HEK293 (cell line): ENCODE data around the gene HSPA2.

ENCODE experiments used
- CTCF ChIA-PET: fragments of 350-600 bp; formaldehyde crosslinking; extraction: SDS; loops from one replicate; lab custom pipeline; 2021; ENCODE audit warnings: antibody characterized with exemption; lab: Yijun Ruan, JAX
- POLR2A ChIA-PET: fragments of 300-600 bp; formaldehyde crosslinking; extraction: SDS; loops from one replicate; lab custom pipeline; 2020; ENCODE audit warnings: antibody characterized with exemption, inconsistent platforms; lab: Yijun Ruan, JAX
- H3K27ac ChIP-seq: fragments of 200-500 bp; sonication (Bioruptor generic); 2 replicates; pipeline ENCODE4 v1.5.1; 2014; ENCODE audit warnings: low read depth, low read length, control low read depth, inconsistent platforms; ENCODE audit errors: extremely low read depth
- H3K36me3 ChIP-seq, 2 experiments: fragments of 200-500 bp in 1 of 2; sonication (Bioruptor generic) in 1 of 2; 1 replicate in 1 of 2; 2 replicates in 1 of 2; pipeline ENCODE4 v1.5.1; 2014 to 2017; ENCODE audit warnings: inconsistent platforms in 2 of 2, low read length in 2 of 2; ENCODE audit not compliant: control insufficient read depth in 2 of 2, insufficient read depth in 1 of 2
- H3K4me1 ChIP-seq: fragments of 200-500 bp; sonication (Bioruptor generic); 2 replicates; pipeline ENCODE4 v1.5.1; 2014; ENCODE audit warnings: mild to moderate bottlenecking, low read length, inconsistent platforms; ENCODE audit not compliant: control insufficient read depth, insufficient read depth
- H3K4me3 ChIP-seq: 2 replicates; pipeline ENCODE4 v1.5.1; 2011; ENCODE audit warnings: low read depth, mild to moderate bottlenecking, control low read depth, low read length, moderate library complexity
- H3K9me3 ChIP-seq: fragments of 200-500 bp; sonication (Bioruptor generic); 2 replicates; pipeline ENCODE4 v1.5.1; 2014; ENCODE audit warnings: low read depth, low read length, inconsistent platforms; ENCODE audit not compliant: control insufficient read depth, insufficient read depth
- BCL6B ChIP-seq: fragments of 450-650 bp; formaldehyde crosslinking; IDR thresholded peaks from 2 replicates; pipeline ENCODE4 v1.5.1; 2017; ENCODE audit warnings: missing biosample characterization, missing genetic modification characterization
- KLF1 ChIP-seq: fragments of 450-650 bp; formaldehyde crosslinking; IDR thresholded peaks from 2 replicates; pipeline ENCODE4 v1.5.1; 2016; ENCODE audit warnings: missing biosample characterization, missing genetic modification characterization
- MZF1 ChIP-seq: fragments of 450-650 bp; formaldehyde crosslinking; IDR thresholded peaks from 2 replicates; pipeline ENCODE4 v1.5.1; 2017; ENCODE audit warnings: missing biosample characterization, missing genetic modification characterization, borderline replicate concordance
- PBX3 ChIP-seq: sonication (generic); formaldehyde crosslinking; IDR thresholded peaks from 2 replicates; pipeline ENCODE4 v1.8.1; 2022; ENCODE audit warnings: mild to moderate bottlenecking, moderate library complexity, missing genetic modification reagents
- REPIN1 ChIP-seq: fragments of 450-650 bp; formaldehyde crosslinking; IDR thresholded peaks from 2 replicates; pipeline ENCODE4 v1.5.1; 2017; ENCODE audit warnings: missing biosample characterization, missing genetic modification characterization, low read depth
- ZNF133 ChIP-seq: fragments of 450-650 bp; formaldehyde crosslinking; IDR thresholded peaks from 2 replicates; pipeline ENCODE4 v1.5.1; 2016; ENCODE audit warnings: missing biosample characterization, missing genetic modification characterization
- ZNF140 ChIP-seq: fragments of 450-650 bp; formaldehyde crosslinking; IDR thresholded peaks from 2 replicates; pipeline ENCODE4 v1.5.1; 2016; ENCODE audit warnings: missing biosample characterization, missing genetic modification characterization
- ZNF23 ChIP-seq: fragments of 450-650 bp; formaldehyde crosslinking; IDR thresholded peaks from 2 replicates; pipeline ENCODE4 v1.5.1; 2016; ENCODE audit warnings: missing biosample characterization, missing genetic modification characterization, borderline replicate concordance
- ZNF274 ChIP-seq, 2 experiments: fragments of 200-500 bp in 1 of 2; fragments of 450-650 bp in 1 of 2; sonication (Bioruptor generic) in 1 of 2; formaldehyde crosslinking in 1 of 2; IDR thresholded peaks; 2 replicates each; pipeline versions ENCODE4 v1.5.1 to v1.6.1; 2014 to 2016; ENCODE audit warnings: borderline replicate concordance in 1 of 2, inconsistent platforms in 1 of 2, low read length in 1 of 2, missing biosample characterization in 1 of 2, missing genetic modification characterization in 1 of 2
- ZNF324 ChIP-seq: fragments of 450-650 bp; formaldehyde crosslinking; IDR thresholded peaks from 2 replicates; pipeline ENCODE4 v1.5.1; 2016; ENCODE audit warnings: missing biosample characterization, missing genetic modification characterization
- ZNF350 ChIP-seq: fragments of 450-650 bp; formaldehyde crosslinking; IDR thresholded peaks from 2 replicates; pipeline ENCODE4 v1.5.0; 2017; ENCODE audit warnings: missing biosample characterization, mild to moderate bottlenecking, missing genetic modification characterization
- ZNF449 ChIP-seq: fragments of 450-650 bp; formaldehyde crosslinking; IDR thresholded peaks from 2 replicates; pipeline ENCODE4 v1.5.1; 2017; ENCODE audit warnings: missing biosample characterization, mild to moderate bottlenecking, missing genetic modification characterization, moderate library complexity
- ZNF530 ChIP-seq: fragments of 450-650 bp; formaldehyde crosslinking; IDR thresholded peaks from 2 replicates; pipeline ENCODE4 v1.5.1; 2016; ENCODE audit warnings: low read depth, missing biosample characterization, missing genetic modification characterization
- ZNF548 ChIP-seq: fragments of 450-650 bp; formaldehyde crosslinking; IDR thresholded peaks from 2 replicates; pipeline ENCODE4 v1.5.1; 2016; ENCODE audit warnings: missing biosample characterization, missing genetic modification characterization
- ZNF776 ChIP-seq: fragments of 450-650 bp; formaldehyde crosslinking; IDR thresholded peaks from 2 replicates; pipeline ENCODE4 v1.5.0; 2017; ENCODE audit warnings: missing biosample characterization, missing genetic modification characterization, borderline replicate concordance
- ZNF777 ChIP-seq: fragments of 450-650 bp; formaldehyde crosslinking; IDR thresholded peaks from 2 replicates; pipeline ENCODE4 v1.5.1; 2017; ENCODE audit warnings: missing biosample characterization, missing genetic modification characterization, borderline replicate concordance
- ZSCAN23 ChIP-seq: fragments of 450-650 bp; formaldehyde crosslinking; IDR thresholded peaks from 2 replicates; pipeline ENCODE4 v1.5.1; 2016; ENCODE audit warnings: missing biosample characterization, missing genetic modification characterization
- TF ChIP-seq, protein P1 (sequence below): fragments of 450-650 bp; IDR thresholded peaks from 2 replicates; pipeline ENCODE4 v1.5.1; 2018; ENCODE audit warnings: missing biosample characterization, missing genetic modification characterization
- TF ChIP-seq, protein P2 (sequence below): fragments of 450-650 bp; formaldehyde crosslinking; IDR thresholded peaks from 2 replicates; pipeline ENCODE4 v1.5.1; 2016; ENCODE audit warnings: missing biosample characterization, missing genetic modification characterization, borderline replicate concordance
- TF ChIP-seq, protein P3 (sequence below): fragments of 450-650 bp; formaldehyde crosslinking; IDR thresholded peaks from 2 replicates; pipeline ENCODE4 v1.5.0; 2017; ENCODE audit warnings: missing biosample characterization, missing genetic modification characterization, borderline replicate concordance

Gene HSPA2

DNA sequence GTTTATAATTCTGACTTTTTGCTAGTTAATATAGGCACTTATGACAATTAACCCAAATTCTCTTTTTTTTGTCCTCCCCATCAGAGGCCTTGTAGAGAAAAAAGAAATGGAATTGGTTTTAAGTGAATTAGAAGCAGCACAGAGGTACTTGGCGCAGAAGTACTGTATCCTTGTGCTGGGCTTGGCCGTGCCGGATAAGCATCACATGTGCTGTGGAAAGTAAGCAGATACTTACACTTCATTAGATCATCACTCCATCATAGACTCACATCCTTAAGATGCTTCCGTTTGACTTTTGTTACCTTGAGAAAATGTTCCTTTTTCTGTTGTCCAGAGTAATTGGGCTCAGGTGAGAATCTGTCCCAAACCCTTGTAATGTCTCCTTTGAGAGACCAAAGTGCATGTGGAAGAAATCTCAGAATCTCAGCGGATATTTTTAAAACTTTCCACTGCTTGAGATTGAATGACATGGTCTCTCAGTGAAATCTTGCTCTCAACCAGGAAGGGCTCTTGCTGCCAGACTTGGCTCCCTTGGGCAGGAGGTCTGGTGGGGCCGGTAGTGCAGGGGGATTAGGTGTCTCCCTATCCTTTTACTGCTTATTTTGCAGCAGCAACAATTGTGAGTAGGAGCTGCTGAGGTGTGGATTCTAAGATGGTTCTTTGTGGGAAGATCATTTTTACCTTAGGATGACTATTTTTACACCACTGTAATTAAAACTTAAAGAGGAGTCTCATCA lies 34.0 kb downstream of the HSPA2 start:
- H3K9me3 ChIP-seq = no peaks in the 10 kb centered on the region
- POLR2A ChIA-PET = no interaction called here
- no peaks in the 10 kb centered on the region for H3K4me1 ChIP-seq
- CTCF ChIA-PET = interaction anchor here (0.5 kb wide), 1 partner anchor 114 kb away, joined by 4 read pairs; no protein-coding TSS in a partner anchor
- no peak overlapping the region for H3K4me3 ChIP-seq
- TF ChIP-seq ZNF274 (IDR thresholded peaks at IDR 0.05; ENCODE audit: low read length) (no peak), ZNF274 (tag by site-specific recombination; IDR thresholded peaks at IDR 0.05; ENCODE audit: borderline replicate concordance) (no peak), PBX3 (CRISPR knock-in tag) (no peak), ZNF776 (no peak), KLF1 (no peak), REPIN1 (tag by site-specific recombination) (no peak), ZNF324 (tag by site-specific recombination) (no peak), ZNF140 (tag by site-specific recombination) (no peak), ZNF23 (tag by site-specific recombination) (no peak), ZNF777 (tag by site-specific recombination) (no peak), ZNF449 (tag by site-specific recombination) (no peak), ZNF133 (tag by site-specific recombination) (no peak), ZNF548 (tag by site-specific recombination) (no peak), ZNF530 (tag by site-specific recombination) (no peak), BCL6B (no peak), ZSCAN23 (no peak), ZNF350 (tag by site-specific recombination) (no peak), MZF1 (no peak)
- TF ChIP-seq, protein P1, sequence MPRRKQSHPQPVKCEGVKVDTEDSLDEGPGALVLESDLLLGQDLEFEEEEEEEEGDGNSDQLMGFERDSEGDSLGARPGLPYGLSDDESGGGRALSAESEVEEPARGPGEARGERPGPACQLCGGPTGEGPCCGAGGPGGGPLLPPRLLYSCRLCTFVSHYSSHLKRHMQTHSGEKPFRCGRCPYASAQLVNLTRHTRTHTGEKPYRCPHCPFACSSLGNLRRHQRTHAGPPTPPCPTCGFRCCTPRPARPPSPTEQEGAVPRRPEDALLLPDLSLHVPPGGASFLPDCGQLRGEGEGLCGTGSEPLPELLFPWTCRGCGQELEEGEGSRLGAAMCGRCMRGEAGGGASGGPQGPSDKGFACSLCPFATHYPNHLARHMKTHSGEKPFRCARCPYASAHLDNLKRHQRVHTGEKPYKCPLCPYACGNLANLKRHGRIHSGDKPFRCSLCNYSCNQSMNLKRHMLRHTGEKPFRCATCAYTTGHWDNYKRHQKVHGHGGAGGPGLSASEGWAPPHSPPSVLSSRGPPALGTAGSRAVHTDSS (tag by site-specific recombination) = no peak
- TF ChIP-seq, protein P2, sequence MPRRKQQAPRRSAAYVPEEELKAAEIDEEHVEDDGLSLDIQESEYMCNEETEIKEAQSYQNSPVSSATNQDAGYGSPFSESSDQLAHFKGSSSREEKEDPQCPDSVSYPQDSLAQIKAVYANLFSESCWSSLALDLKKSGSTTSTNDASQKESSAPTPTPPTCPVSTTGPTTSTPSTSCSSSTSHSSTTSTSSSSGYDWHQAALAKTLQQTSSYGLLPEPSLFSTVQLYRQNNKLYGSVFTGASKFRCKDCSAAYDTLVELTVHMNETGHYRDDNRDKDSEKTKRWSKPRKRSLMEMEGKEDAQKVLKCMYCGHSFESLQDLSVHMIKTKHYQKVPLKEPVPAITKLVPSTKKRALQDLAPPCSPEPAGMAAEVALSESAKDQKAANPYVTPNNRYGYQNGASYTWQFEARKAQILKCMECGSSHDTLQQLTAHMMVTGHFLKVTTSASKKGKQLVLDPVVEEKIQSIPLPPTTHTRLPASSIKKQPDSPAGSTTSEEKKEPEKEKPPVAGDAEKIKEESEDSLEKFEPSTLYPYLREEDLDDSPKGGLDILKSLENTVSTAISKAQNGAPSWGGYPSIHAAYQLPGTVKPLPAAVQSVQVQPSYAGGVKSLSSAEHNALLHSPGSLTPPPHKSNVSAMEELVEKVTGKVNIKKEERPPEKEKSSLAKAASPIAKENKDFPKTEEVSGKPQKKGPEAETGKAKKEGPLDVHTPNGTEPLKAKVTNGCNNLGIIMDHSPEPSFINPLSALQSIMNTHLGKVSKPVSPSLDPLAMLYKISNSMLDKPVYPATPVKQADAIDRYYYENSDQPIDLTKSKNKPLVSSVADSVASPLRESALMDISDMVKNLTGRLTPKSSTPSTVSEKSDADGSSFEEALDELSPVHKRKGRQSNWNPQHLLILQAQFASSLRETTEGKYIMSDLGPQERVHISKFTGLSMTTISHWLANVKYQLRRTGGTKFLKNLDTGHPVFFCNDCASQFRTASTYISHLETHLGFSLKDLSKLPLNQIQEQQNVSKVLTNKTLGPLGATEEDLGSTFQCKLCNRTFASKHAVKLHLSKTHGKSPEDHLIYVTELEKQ (tag by site-specific recombination) = no peak
- TF ChIP-seq, protein P3, sequence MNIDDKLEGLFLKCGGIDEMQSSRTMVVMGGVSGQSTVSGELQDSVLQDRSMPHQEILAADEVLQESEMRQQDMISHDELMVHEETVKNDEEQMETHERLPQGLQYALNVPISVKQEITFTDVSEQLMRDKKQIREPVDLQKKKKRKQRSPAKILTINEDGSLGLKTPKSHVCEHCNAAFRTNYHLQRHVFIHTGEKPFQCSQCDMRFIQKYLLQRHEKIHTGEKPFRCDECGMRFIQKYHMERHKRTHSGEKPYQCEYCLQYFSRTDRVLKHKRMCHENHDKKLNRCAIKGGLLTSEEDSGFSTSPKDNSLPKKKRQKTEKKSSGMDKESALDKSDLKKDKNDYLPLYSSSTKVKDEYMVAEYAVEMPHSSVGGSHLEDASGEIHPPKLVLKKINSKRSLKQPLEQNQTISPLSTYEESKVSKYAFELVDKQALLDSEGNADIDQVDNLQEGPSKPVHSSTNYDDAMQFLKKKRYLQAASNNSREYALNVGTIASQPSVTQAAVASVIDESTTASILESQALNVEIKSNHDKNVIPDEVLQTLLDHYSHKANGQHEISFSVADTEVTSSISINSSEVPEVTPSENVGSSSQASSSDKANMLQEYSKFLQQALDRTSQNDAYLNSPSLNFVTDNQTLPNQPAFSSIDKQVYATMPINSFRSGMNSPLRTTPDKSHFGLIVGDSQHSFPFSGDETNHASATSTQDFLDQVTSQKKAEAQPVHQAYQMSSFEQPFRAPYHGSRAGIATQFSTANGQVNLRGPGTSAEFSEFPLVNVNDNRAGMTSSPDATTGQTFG (tag by site-specific recombination) = no peak
- TF ChIP-seq, all 188 proteins: peak for 0
- no peaks in the 10 kb centered on the region for H3K36me3 ChIP-seq
- H3K27ac ChIP-seq = no peak overlapping the region
